Measurements from ENCODE around the gene CACHD1.

CACHD1 gene

GRCh38 chr1:64549464-64550239 lies 79.7 kb downstream of the CACHD1 start:
- no peak for DNase-seq (ENCODE audit: low read depth in 2 of 2)

GRCh38 chr1:64550510-64550909 lies 80.6 kb downstream of the CACHD1 start:
- no peak for DNase-seq (ENCODE audit: low read depth in 2 of 2)

GRCh38 chr1:64550946-64551605 lies 81.1 kb downstream of the CACHD1 start:
- DNase-seq (ENCODE audit: low read depth in 2 of 2): no peak

GRCh38 chr1:64553285-64553684 lies 83.4 kb downstream of the CACHD1 start:
- no peak for DNase-seq (ENCODE audit: low read depth in 2 of 2)

- no peak for DNase-seq (ENCODE audit: low read depth in 2 of 2)
Measured at GRCh38 chr1:64555947-64556346, 86.0 kb downstream of the CACHD1 start.

GRCh38 chr1:64561993-64562392 lies 92.1 kb downstream of the CACHD1 start:
- no peak for DNase-seq (ENCODE audit: low read depth in 2 of 2)

GRCh38 chr1:64563958-64564565 lies 94.1 kb downstream of the CACHD1 start:
- no peak for DNase-seq (ENCODE audit: low read depth in 2 of 2)

- DNase-seq (ENCODE audit: low read depth in 2 of 2): no peak
Measured at GRCh38 chr1:64564891-64565290, 95.0 kb downstream of the CACHD1 start.

GRCh38 chr1:64567426-64568170 lies 97.7 kb downstream of the CACHD1 start:
- no peak for DNase-seq (ENCODE audit: low read depth in 2 of 2)

GRCh38 chr1:64568171-64568450 lies 98.2 kb downstream of the CACHD1 start:
- no peak for DNase-seq (ENCODE audit: low read depth in 2 of 2)

- DNase-seq (ENCODE audit: low read depth in 2 of 2): no peak
Measured at GRCh38 chr1:64569411-64569810, 99.5 kb downstream of the CACHD1 start.

GRCh38 chr1:64570267-64570855 lies 100.4 kb downstream of the CACHD1 start:
- no peak for DNase-seq (ENCODE audit: low read depth in 2 of 2)

GRCh38 chr1:64572222-64572900 lies 102.4 kb downstream of the CACHD1 start:
- DNase-seq (ENCODE audit: low read depth in 2 of 2): no peak

- no peak for DNase-seq (ENCODE audit: low read depth in 2 of 2)
Measured at GRCh38 chr1:64574301-64574700, 104.4 kb downstream of the CACHD1 start.

- DNase-seq (ENCODE audit: low read depth in 2 of 2): no peak
Measured at GRCh38 chr1:64575881-64576676, 106.2 kb downstream of the CACHD1 start.

- DNase-seq (ENCODE audit: low read depth in 2 of 2): no peak
Measured at GRCh38 chr1:64578270-64578973, 108.5 kb downstream of the CACHD1 start.

- no peak for DNase-seq (ENCODE audit: low read depth in 2 of 2)
Measured at GRCh38 chr1:64579767-64580166, 109.8 kb downstream of the CACHD1 start.

GRCh38 chr1:64581135-64581842 lies 111.4 kb downstream of the CACHD1 start:
- DNase-seq (ENCODE audit: low read depth in 2 of 2): no peak

- DNase-seq (ENCODE audit: low read depth in 2 of 2): no peak
Measured at GRCh38 chr1:64581843-64582185, 111.9 kb downstream of the CACHD1 start.

- no peak for DNase-seq (ENCODE audit: low read depth in 2 of 2)
Measured at GRCh38 chr1:64584479-64584878, 114.5 kb downstream of the CACHD1 start.

All from stimulated activated CD4-positive, alpha-beta T cell treated with anti-CD3 and anti-CD28 coated beads, Interleukin-1b, Interleukin-23, amount 100 ng/mL, for 1 hour (primary cell).